ENCODE measurements around the gene ITGA8.
"Not testable (repeated sequence)": the region's sequence is repeated elsewhere in the genome, so short reads cannot be mapped to it uniquely, and the experiment has no call there.

The ITGA8 gene

GRCh38 chr10:15631205-15631604 is 88.5 kb downstream of the ITGA8 start:
- not testable (repeated sequence) for H3K4me3 ChIP-seq (ENCODE audit: low read depth in 1 of 2, low read length in 2 of 2)

GRCh38 chr10:15630353-15630752 is 89.4 kb downstream of the ITGA8 start:
- no peaks in the 10 kb centered on the region for H3K4me1 ChIP-seq (ENCODE audit: control insufficient read depth in 1 of 2, insufficient read depth in 2 of 2, low read length in 2 of 2)
- no peaks in the 10 kb centered on the region for H3K27me3 ChIP-seq (ENCODE audit: low read depth, low read length)

More at GRCh38 chr10:15631205-15631604, 88.5 kb downstream of the ITGA8 start:
- not testable (repeated sequence) for H3K27ac ChIP-seq (ENCODE audit: low read length); H3K9me3 ChIP-seq (ENCODE audit: control insufficient read depth in 1 of 2, low read length in 2 of 2); H3K27me3 ChIP-seq (ENCODE audit: low read depth, low read length); H3K4me1 ChIP-seq (ENCODE audit: control insufficient read depth in 1 of 2, insufficient read depth in 2 of 2, low read length in 2 of 2); H3K36me3 ChIP-seq (ENCODE audit: control insufficient read depth in 1 of 2, insufficient read depth in 2 of 2, low read length in 2 of 2)

GRCh38 chr10:15627617-15628196 is 92.0 kb downstream of the ITGA8 start:
- H3K27me3 ChIP-seq (ENCODE audit: low read depth, low read length): no peaks in the 10 kb centered on the region
- peaks cover 0 to 5% of the 10 kb centered on the region in 2 donors for H3K4me1 ChIP-seq (ENCODE audit: control insufficient read depth in 1 of 2, insufficient read depth in 2 of 2, low read length in 2 of 2)
- no peak overlapping the region for H3K27ac ChIP-seq (ENCODE audit: low read length)
- H3K9me3 ChIP-seq (ENCODE audit: control insufficient read depth in 1 of 2, low read length in 2 of 2): no peaks in the 10 kb centered on the region
- H3K36me3 ChIP-seq (ENCODE audit: control insufficient read depth in 1 of 2, insufficient read depth in 2 of 2, low read length in 2 of 2): no peaks in the 10 kb centered on the region
- H3K4me3 ChIP-seq (ENCODE audit: low read depth in 1 of 2, low read length in 2 of 2): no peak overlapping the region

More at GRCh38 chr10:15630353-15630752, 89.4 kb downstream of the ITGA8 start:
- no peak overlapping the region for H3K4me3 ChIP-seq (ENCODE audit: low read depth in 1 of 2, low read length in 2 of 2)
- no peaks in the 10 kb centered on the region for H3K9me3 ChIP-seq (ENCODE audit: control insufficient read depth in 1 of 2, low read length in 2 of 2)
- H3K36me3 ChIP-seq (ENCODE audit: control insufficient read depth in 1 of 2, insufficient read depth in 2 of 2, low read length in 2 of 2): no peaks in the 10 kb centered on the region
- H3K27ac ChIP-seq (ENCODE audit: low read length): no peak overlapping the region

- Histone ChIP-seq H3K36me3 (ENCODE audit: control insufficient read depth in 1 of 2, insufficient read depth in 2 of 2, low read length in 2 of 2) (no peaks in the 10 kb centered on the region), H3K9me3 (ENCODE audit: control insufficient read depth in 1 of 2, low read length in 2 of 2) (no peaks in the 10 kb centered on the region), H3K27me3 (ENCODE audit: low read depth, low read length) (no peaks in the 10 kb centered on the region), H3K4me3 (ENCODE audit: low read depth in 1 of 2, low read length in 2 of 2) (no peak overlapping the region), H3K4me1 (ENCODE audit: control insufficient read depth in 1 of 2, insufficient read depth in 2 of 2, low read length in 2 of 2) (peaks cover 0 to 5% of the 10 kb centered on the region in 2 donors), H3K27ac (ENCODE audit: low read length) (no peak overlapping the region)
These were observed 92.8 kb downstream of the ITGA8 start for GRCh38 chr10:15626937-15627336.

- no peak overlapping the region for H3K27ac ChIP-seq (ENCODE audit: low read length)
- H3K4me1 ChIP-seq (ENCODE audit: control insufficient read depth in 1 of 2, insufficient read depth in 2 of 2, low read length in 2 of 2): peaks cover 0 to 5% of the 10 kb centered on the region in 2 donors
- H3K9me3 ChIP-seq (ENCODE audit: control insufficient read depth in 1 of 2, low read length in 2 of 2): no peaks in the 10 kb centered on the region
- H3K36me3 ChIP-seq (ENCODE audit: control insufficient read depth in 1 of 2, insufficient read depth in 2 of 2, low read length in 2 of 2): no peaks in the 10 kb centered on the region
- H3K27me3 ChIP-seq (ENCODE audit: low read depth, low read length): no peaks in the 10 kb centered on the region
- no peak overlapping the region for H3K4me3 ChIP-seq (ENCODE audit: low read depth in 1 of 2, low read length in 2 of 2)
These were observed 94.5 kb downstream of the ITGA8 start for GRCh38 chr10:15625261-15625660.

GRCh38 chr10:15624401-15625196 is 95.1 kb downstream of the ITGA8 start:
- Histone ChIP-seq H3K9me3 (ENCODE audit: control insufficient read depth in 1 of 2, low read length in 2 of 2) (no peaks in the 10 kb centered on the region), H3K36me3 (ENCODE audit: control insufficient read depth in 1 of 2, insufficient read depth in 2 of 2, low read length in 2 of 2) (no peaks in the 10 kb centered on the region), H3K4me1 (ENCODE audit: control insufficient read depth in 1 of 2, insufficient read depth in 2 of 2, low read length in 2 of 2) (peaks cover 0 to 5% of the 10 kb centered on the region in 2 donors), H3K27me3 (ENCODE audit: low read depth, low read length) (no peaks in the 10 kb centered on the region), H3K27ac (ENCODE audit: low read length) (no peak overlapping the region), H3K4me3 (ENCODE audit: low read depth in 1 of 2, low read length in 2 of 2) (no peak overlapping the region)

- H3K4me1 ChIP-seq (ENCODE audit: control insufficient read depth in 1 of 2, insufficient read depth in 2 of 2, low read length in 2 of 2): peaks cover 0 to 5% of the 10 kb centered on the region in 2 donors
- H3K27ac ChIP-seq (ENCODE audit: low read length): no peak overlapping the region
These were observed 98.7 kb downstream of the ITGA8 start for GRCh38 chr10:15620836-15621515.

GRCh38 chr10:15620337-15620736 is 99.4 kb downstream of the ITGA8 start:
- Histone ChIP-seq H3K36me3 (ENCODE audit: control insufficient read depth in 1 of 2, insufficient read depth in 2 of 2, low read length in 2 of 2) (no peaks in the 10 kb centered on the region), H3K4me1 (ENCODE audit: control insufficient read depth in 1 of 2, insufficient read depth in 2 of 2, low read length in 2 of 2) (peaks cover 0 to 5% of the 10 kb centered on the region in 2 donors), H3K9me3 (ENCODE audit: control insufficient read depth in 1 of 2, low read length in 2 of 2) (no peaks in the 10 kb centered on the region), H3K27ac (ENCODE audit: low read length) (no peak overlapping the region), H3K4me3 (ENCODE audit: low read depth in 1 of 2, low read length in 2 of 2) (no peak overlapping the region), H3K27me3 (ENCODE audit: low read depth, low read length) (no peaks in the 10 kb centered on the region)

More at GRCh38 chr10:15620836-15621515, 98.7 kb downstream of the ITGA8 start:
- Histone ChIP-seq H3K4me3 (ENCODE audit: low read depth in 1 of 2, low read length in 2 of 2) (no peak overlapping the region), H3K27me3 (ENCODE audit: low read depth, low read length) (no peaks in the 10 kb centered on the region), H3K36me3 (ENCODE audit: control insufficient read depth in 1 of 2, insufficient read depth in 2 of 2, low read length in 2 of 2) (no peaks in the 10 kb centered on the region), H3K9me3 (ENCODE audit: control insufficient read depth in 1 of 2, low read length in 2 of 2) (no peaks in the 10 kb centered on the region)

- Histone ChIP-seq H3K4me1 (ENCODE audit: control insufficient read depth in 1 of 2, insufficient read depth in 2 of 2, low read length in 2 of 2) (no peaks in the 10 kb centered on the region), H3K36me3 (ENCODE audit: control insufficient read depth in 1 of 2, insufficient read depth in 2 of 2, low read length in 2 of 2) (no peaks in the 10 kb centered on the region), H3K4me3 (ENCODE audit: low read depth in 1 of 2, low read length in 2 of 2) (no peak overlapping the region), H3K9me3 (ENCODE audit: control insufficient read depth in 1 of 2, low read length in 2 of 2) (no peaks in the 10 kb centered on the region), H3K27me3 (ENCODE audit: low read depth, low read length) (no peaks in the 10 kb centered on the region), H3K27ac (ENCODE audit: low read length) (no peak overlapping the region)
These were observed 110.5 kb downstream of the ITGA8 start for GRCh38 chr10:15609246-15609645.

GRCh38 chr10:15606377-15606776 is 113.3 kb downstream of the ITGA8 start:
- Histone ChIP-seq H3K27ac (ENCODE audit: low read length) (no peak overlapping the region), H3K9me3 (ENCODE audit: control insufficient read depth in 1 of 2, low read length in 2 of 2) (no peaks in the 10 kb centered on the region), H3K4me1 (ENCODE audit: control insufficient read depth in 1 of 2, insufficient read depth in 2 of 2, low read length in 2 of 2) (no peaks in the 10 kb centered on the region), H3K4me3 (ENCODE audit: low read depth in 1 of 2, low read length in 2 of 2) (no peak overlapping the region), H3K36me3 (ENCODE audit: control insufficient read depth in 1 of 2, insufficient read depth in 2 of 2, low read length in 2 of 2) (no peaks in the 10 kb centered on the region), H3K27me3 (ENCODE audit: low read depth, low read length) (no peaks in the 10 kb centered on the region)

GRCh38 chr10:15605740-15606369 is 113.9 kb downstream of the ITGA8 start:
- no peaks in the 10 kb centered on the region for H3K4me1 ChIP-seq (ENCODE audit: control insufficient read depth in 1 of 2, insufficient read depth in 2 of 2, low read length in 2 of 2)
- H3K27me3 ChIP-seq (ENCODE audit: low read depth, low read length): no peaks in the 10 kb centered on the region
- H3K27ac ChIP-seq (ENCODE audit: low read length): no peak overlapping the region
- no peak overlapping the region for H3K4me3 ChIP-seq (ENCODE audit: low read depth in 1 of 2, low read length in 2 of 2)
- H3K36me3 ChIP-seq (ENCODE audit: control insufficient read depth in 1 of 2, insufficient read depth in 2 of 2, low read length in 2 of 2): no peaks in the 10 kb centered on the region
- no peaks in the 10 kb centered on the region for H3K9me3 ChIP-seq (ENCODE audit: control insufficient read depth in 1 of 2, low read length in 2 of 2)
